H9 (cell line): ENCODE results near the gene NCOA6. TPM values are rescaled to one million over a fixed set of nuclear protein-coding genes. Genes with fewer than 3 reads are reported as not detected.

Experiments used
- DNase-seq: peaks from one replicate; pipeline ENCODE4 v3.0.0-alpha.2; 2017
- H2AFZ ChIP-seq: one replicate; pipeline ENCODE4 v1.6.1; 2013; ENCODE audit warnings: mild to moderate bottlenecking, low read length, control low read depth, moderate library complexity
- H2AK5ac ChIP-seq: 2 replicates; pipeline ENCODE4 v1.6.1; 2013; ENCODE audit warnings: low read length, control low read depth, mixed read lengths; ENCODE audit not compliant: insufficient read length
- H2BK120ac ChIP-seq: one replicate; pipeline ENCODE4 v1.6.1; 2013; ENCODE audit warnings: low read depth, mild to moderate bottlenecking, low read length, control low read depth, inconsistent platforms; ENCODE audit not compliant: poor library complexity, severe bottlenecking
- H2BK12ac ChIP-seq: 2 replicates; pipeline ENCODE4 v1.6.1; 2013; ENCODE audit warnings: low read length, control low read depth, mixed read lengths, low read depth; ENCODE audit not compliant: insufficient read length
- H2BK15ac ChIP-seq: 2 replicates; pipeline ENCODE4 v1.6.1; 2013; ENCODE audit warnings: low read depth, low read length, control low read depth
- H2BK20ac ChIP-seq: one replicate; pipeline ENCODE4 v1.6.1; 2013; ENCODE audit warnings: low read depth, mild to moderate bottlenecking, low read length, control low read depth, inconsistent platforms; ENCODE audit not compliant: poor library complexity, severe bottlenecking
- H2BK5ac ChIP-seq: 2 replicates; pipeline ENCODE4 v1.6.1; 2013; ENCODE audit warnings: low read length, control low read depth, mixed read lengths; ENCODE audit not compliant: insufficient read length
- H3K14ac ChIP-seq: 2 replicates; pipeline ENCODE4 v1.6.1; 2013; ENCODE audit warnings: low read length, control low read depth; ENCODE audit not compliant: insufficient read depth
- H3K18ac ChIP-seq: 2 replicates; pipeline ENCODE4 v1.6.1; 2013; ENCODE audit warnings: low read depth, mild to moderate bottlenecking, mixed read lengths, low read length, control low read depth; ENCODE audit not compliant: insufficient read length
- H3K23ac ChIP-seq: 2 replicates; pipeline ENCODE4 v1.6.1; 2013; ENCODE audit warnings: low read length, control low read depth, mixed read lengths, low read depth; ENCODE audit not compliant: insufficient read length
- H3K23me2 ChIP-seq: 2 replicates; pipeline ENCODE4 v1.6.1; 2013; ENCODE audit warnings: low read depth, mild to moderate bottlenecking, mixed read lengths, low read length, control low read depth; ENCODE audit not compliant: insufficient read length, poor library complexity, severe bottlenecking
- H3K27ac ChIP-seq: 2 replicates; pipeline ENCODE4 v1.5.1; 2013; ENCODE audit warnings: low read length, control low read depth, mixed read lengths, low read depth; ENCODE audit not compliant: insufficient read length
- H3K27me3 ChIP-seq: 2 replicates; pipeline ENCODE4 v1.6.1; 2013; ENCODE audit warnings: low read length, control low read depth, inconsistent platforms; ENCODE audit not compliant: insufficient read depth
- H3K4ac ChIP-seq: 2 replicates; pipeline ENCODE4 v1.6.1; 2013; ENCODE audit warnings: low read depth, mild to moderate bottlenecking, control low read depth, inconsistent platforms, low read length, moderate library complexity
- H3K4me1 ChIP-seq: 2 replicates; pipeline ENCODE4 v1.6.1; 2013; ENCODE audit warnings: low read length, control low read depth, inconsistent platforms; ENCODE audit not compliant: insufficient read depth
- H3K4me2 ChIP-seq: 2 replicates; pipeline ENCODE4 v1.6.1; 2013; ENCODE audit warnings: low read length, control low read depth, mixed read lengths; ENCODE audit not compliant: insufficient read length, insufficient read depth
- H3K56ac ChIP-seq: 2 replicates; pipeline ENCODE4 v1.6.1; 2013; ENCODE audit warnings: low read depth, mild to moderate bottlenecking, mixed read lengths, low read length, control low read depth; ENCODE audit not compliant: insufficient read length
- H3K79me1 ChIP-seq: 2 replicates; pipeline ENCODE4 v1.6.1; 2013; ENCODE audit warnings: low read depth, mild to moderate bottlenecking, moderate library complexity, low read length, control low read depth, inconsistent platforms; ENCODE audit not compliant: insufficient read depth, poor library complexity, severe bottlenecking
- H3K79me2 ChIP-seq: 2 replicates; pipeline ENCODE4 v1.6.1; 2013; ENCODE audit warnings: low read length, control low read depth, inconsistent platforms; ENCODE audit not compliant: insufficient read depth
- H3K9ac ChIP-seq: 2 replicates; pipeline ENCODE4 v1.6.1; 2013; ENCODE audit warnings: low read length, control low read depth, mixed read lengths; ENCODE audit not compliant: insufficient read length; ENCODE audit errors: extremely low read depth
- H3K9me3 ChIP-seq: one replicate; pipeline ENCODE4 v1.6.1; 2013; ENCODE audit warnings: low read depth, low read length, inconsistent platforms; ENCODE audit not compliant: control insufficient read depth
- H3T11ph ChIP-seq: one replicate; pipeline ENCODE4 v1.6.1; 2013; ENCODE audit warnings: mild to moderate bottlenecking, low read length, control low read depth, inconsistent platforms
- H4K20me1 ChIP-seq: one replicate; pipeline ENCODE4 v1.6.1; 2013; ENCODE audit not compliant: control insufficient read depth, insufficient read length, insufficient read depth
- H4K5ac ChIP-seq: 2 replicates; pipeline ENCODE4 v1.6.1; 2013; ENCODE audit warnings: low read depth, mild to moderate bottlenecking, mixed read lengths, low read length, control low read depth; ENCODE audit not compliant: insufficient read length
- H4K8ac ChIP-seq: replicated peaks from 2 replicates; pipeline ENCODE4 v1.6.1; 2013; ENCODE audit warnings: low read length, control low read depth, mixed read lengths, low read depth; ENCODE audit not compliant: insufficient read length
- H4K91ac ChIP-seq: 2 replicates; pipeline ENCODE4 v1.6.1; 2013; ENCODE audit warnings: low read depth, mild to moderate bottlenecking, moderate library complexity, mixed read lengths, low read length, control low read depth; ENCODE audit not compliant: insufficient read length
- H3K27ac Mint-ChIP-seq, 3 experiments: 2 replicates in 2 of 3; 3 replicates in 1 of 3; pipeline ENCODE4 v1.8.0; 2020 to 2021; ENCODE audit warnings: mixed read lengths in 3 of 3, mild to moderate bottlenecking in 1 of 3, moderate library complexity in 1 of 3
- H3K27me3 Mint-ChIP-seq: 2 replicates; pipeline ENCODE4 v1.8.0; 2021; ENCODE audit warnings: low read depth, mild to moderate bottlenecking, moderate library complexity, mixed read lengths
- H3K36me3 Mint-ChIP-seq, 3 experiments: 2 replicates in 2 of 3; 3 replicates in 1 of 3; pipeline ENCODE4 v1.8.0; 2020 to 2021; ENCODE audit warnings: low read depth in 3 of 3, mixed read lengths in 3 of 3; ENCODE audit not compliant: insufficient read depth in 1 of 3
- H3K4me1 Mint-ChIP-seq, 2 experiments: 2 replicates each; pipeline ENCODE4 v1.8.0; 2020; ENCODE audit warnings: mixed read lengths in 2 of 2
- H3K4me3 Mint-ChIP-seq, 2 experiments: 2 replicates in 1 of 2; 3 replicates in 1 of 2; pipeline ENCODE4 v1.8.0; 2020 to 2021; ENCODE audit warnings: mild to moderate bottlenecking in 2 of 2, mixed read lengths in 2 of 2, moderate library complexity in 1 of 2
- H3K9me3 Mint-ChIP-seq, 2 experiments: 2 replicates in 1 of 2; 3 replicates in 1 of 2; pipeline ENCODE4 v1.8.0; 2020; ENCODE audit warnings: mild to moderate bottlenecking in 2 of 2, mixed read lengths in 2 of 2, moderate library complexity in 1 of 2
- CTCF ChIP-seq: fragments of 200-600 bp; sonication (generic); conservative IDR thresholded peaks from 3 replicates; pipeline ENCODE4 v1.8.0; 2021; ENCODE audit warnings: antibody characterized with exemption, mild to moderate bottlenecking
- WGBS: extraction: QIAGEN DNeasy Blood & Tissue Kit; methylation state at CpG from one replicate; pipeline ENCODE4 v1.1.7; 2013; ENCODE audit warnings: missing lambda C conversion rate, low lambda C conversion rate, mixed read lengths; ENCODE audit not compliant: insufficient read length; ENCODE audit errors: extremely low coverage; 5-methylcytosine and 5-hydroxymethylcytosine counted together
- total RNA-seq: library from RNA; stranded (reverse); gene quantifications from 2 replicates; pipeline ENCODE4 v1.2.1, GENCODE V29; 2021

Gene NCOA6
- total RNA-seq, 1 experiment from 2014 or later, result 23.9 TPM

- Histone ChIP-seq H4K8ac (no peak overlapping the region), H3K27me3 (no peaks in the 10 kb centered on the region), H4K91ac (no peak overlapping the region), H3K27ac (no peak overlapping the region), H3T11ph (no peak overlapping the region), H3K23me2 (no peaks in the 10 kb centered on the region), H3K4me1 (no peaks in the 10 kb centered on the region), H3K23ac (no peak overlapping the region), H2BK20ac (no peak overlapping the region), H2AFZ (no peak overlapping the region), H3K56ac (no peak overlapping the region), H2AK5ac (no peak overlapping the region), H3K79me1 (no peaks in the 10 kb centered on the region), H3K14ac (no peak overlapping the region), H3K9me3 (no peaks in the 10 kb centered on the region), H3K9ac (no peak overlapping the region), H2BK12ac (no peak overlapping the region), H3K4ac (no peak overlapping the region), H2BK15ac (no peak overlapping the region), H4K5ac (no peak overlapping the region), H2BK5ac (no peak overlapping the region), H3K79me2 (no peaks in the 10 kb centered on the region), H3K18ac (no peak overlapping the region), H3K4me2 (no peak overlapping the region), H2BK120ac (no peak overlapping the region), H4K20me1 (no peaks in the 10 kb centered on the region)
- H3K36me3 Mint-ChIP-seq, result peaks cover 9 to 55% (median 20%) of the 10 kb centered on the region in 3 experiments; a peak in 6 of 7 replicates
- H3K4me3 Mint-ChIP-seq, result no peak overlapping the region
- H3K27me3 Mint-ChIP-seq, result no peaks in the 10 kb centered on the region
- no peak overlapping the region for H3K27ac Mint-ChIP-seq
- no peak for DNase-seq
- no CpG with 5 or more reads among the region's 7 CpGs for WGBS
- no peak for TF ChIP-seq CTCF
- no peaks in the 10 kb centered on the region for H3K9me3 Mint-ChIP-seq
- peaks cover 8% of the 10 kb centered on the region in 2 experiments for H3K4me1 Mint-ChIP-seq
These were observed 36.1 kb upstream of the NCOA6 start for GRCh38 chr20:34861386-34862084.
